Ureter (tissue), 1 donor: ENCODE results near the gene GATAD2A. TPM values are rescaled to one million over a fixed set of nuclear protein-coding genes. Genes with fewer than 3 reads are reported as not detected.
A peak's percentile ranks its signal among the peaks of the same experiment; 100 is the strongest.

ENCODE experiments used
- DNase-seq: peaks from one replicate; pipeline ENCODE4 v3.0.0-alpha.2; 2020; ENCODE audit warnings: low spot score
- total RNA-seq: library from RNA; stranded (reverse); gene quantifications from one replicate; pipeline ENCODE4 v1.2.4, GENCODE V29; 2023
- donor health status: DM: yes; HTN: yes; CAD: no.

Gene GATAD2A
- total RNA-seq, 1 donor from 2014 or later = 92.7 TPM

GRCh38 chr19:19531951-19532805 is 126.7 kb downstream of the GATAD2A start:
- peak; percentile 86 for DNase-seq

GRCh38 chr19:19532806-19533701 is 127.6 kb downstream of the GATAD2A start:
- no peak for DNase-seq

GRCh38 chr19:19533841-19534240 is 128.4 kb downstream of the GATAD2A start:
- DNase-seq = no peak

GRCh38 chr19:19534556-19535265 is 129.2 kb downstream of the GATAD2A start:
- DNase-seq = no peak

GRCh38 chr19:19535311-19536191 is 130.1 kb downstream of the GATAD2A start:
- no peak for DNase-seq

- DNase-seq = no peak
These were observed 131.9 kb downstream of the GATAD2A start for GRCh38 chr19:19537075-19538048.

GRCh38 chr19:19538061-19538784 is 132.7 kb downstream of the GATAD2A start, which contains the start of gene CILP2:
CILP2 (plus strand) TSS chr19:19538265; CDS start chr19:19538350, 85 bp downstream.
- no peak for DNase-seq

- DNase-seq = no peak
These were observed 133.3 kb downstream of the GATAD2A start for GRCh38 chr19:19538785-19539166.

- DNase-seq = no peak
These were observed 134.2 kb downstream of the GATAD2A start for GRCh38 chr19:19539698-19540063.

- DNase-seq = no peak
These were observed 134.7 kb downstream of the GATAD2A start for GRCh38 chr19:19540064-19540714.

GRCh38 chr19:19540715-19541515 is 135.4 kb downstream of the GATAD2A start:
- no peak for DNase-seq

GRCh38 chr19:19541616-19542015 is 136.1 kb downstream of the GATAD2A start:
- DNase-seq = no peak

- no peak for DNase-seq
These were observed 137.0 kb downstream of the GATAD2A start for GRCh38 chr19:19542507-19542906.

- DNase-seq = no peak
These were observed 137.6 kb downstream of the GATAD2A start for GRCh38 chr19:19543101-19543500.

- DNase-seq = no peak
These were observed 138.2 kb downstream of the GATAD2A start for GRCh38 chr19:19543640-19544039.

GRCh38 chr19:19544257-19544953 is 138.9 kb downstream of the GATAD2A start:
- DNase-seq = no peak
